ENCODE results near the gene HTD2. TPM values are rescaled to one million over a fixed set of nuclear protein-coding genes. Genes with fewer than 3 reads are reported as not detected.

The HTD2 gene
- polyA plus RNA-seq, 2 of the 4 experiments (the other 2 are of a cell fraction): 4.6 to 8.4 TPM

DNA sequence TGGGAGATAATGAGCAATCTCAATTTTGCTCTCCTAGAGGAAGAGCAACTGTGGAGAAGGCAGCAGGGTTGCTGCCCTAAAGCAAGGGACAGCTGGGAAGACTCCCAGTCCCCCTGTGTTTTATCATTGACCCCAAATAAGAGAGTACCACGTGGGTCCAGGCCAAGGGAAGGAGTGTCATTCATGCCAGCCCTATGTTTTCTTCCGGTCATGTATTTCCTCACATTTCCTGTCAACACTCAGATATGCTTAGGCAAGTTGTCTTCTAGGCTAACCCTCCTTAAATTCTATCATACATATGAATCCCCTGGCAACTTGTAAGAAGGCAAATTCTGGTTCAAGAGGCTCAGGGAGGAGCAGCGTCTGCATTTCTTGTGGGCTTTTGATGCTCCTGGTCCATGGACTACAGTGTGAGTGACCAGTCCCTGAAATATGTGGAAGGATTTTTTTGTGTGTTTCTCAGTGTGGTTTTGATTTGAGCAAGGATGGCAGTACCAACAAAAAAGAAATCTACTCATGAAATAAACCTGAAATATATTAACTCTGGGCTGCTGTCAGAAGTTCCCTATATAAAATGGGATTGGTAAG, 32.2 kb upstream of the HTD2 start (continued):
- TF ChIP-seq RFX5 (IDR thresholded peaks at IDR 0.05): no peak
- TF ChIP-seq NFE2L2 (conservative IDR thresholded peaks at IDR 0.05; ENCODE audit: low read length): no peak
- TF ChIP-seq, protein P1, sequence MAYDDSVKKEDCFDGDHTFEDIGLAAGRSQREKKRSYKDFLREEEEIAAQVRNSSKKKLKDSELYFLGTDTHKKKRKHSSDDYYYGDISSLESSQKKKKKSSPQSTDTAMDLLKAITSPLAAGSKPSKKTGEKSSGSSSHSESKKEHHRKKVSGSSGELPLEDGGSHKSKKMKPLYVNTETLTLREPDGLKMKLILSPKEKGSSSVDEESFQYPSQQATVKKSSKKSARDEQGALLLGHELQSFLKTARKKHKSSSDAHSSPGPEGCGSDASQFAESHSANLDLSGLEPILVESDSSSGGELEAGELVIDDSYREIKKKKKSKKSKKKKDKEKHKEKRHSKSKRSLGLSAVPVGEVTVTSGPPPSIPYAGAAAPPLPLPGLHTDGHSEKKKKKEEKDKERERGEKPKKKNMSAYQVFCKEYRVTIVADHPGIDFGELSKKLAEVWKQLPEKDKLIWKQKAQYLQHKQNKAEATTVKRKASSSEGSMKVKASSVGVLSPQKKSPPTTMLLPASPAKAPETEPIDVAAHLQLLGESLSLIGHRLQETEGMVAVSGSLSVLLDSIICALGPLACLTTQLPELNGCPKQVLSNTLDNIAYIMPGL (CRISPR knock-in tag; IDR thresholded peaks at IDR 0.05; ENCODE audit: borderline replicate concordance): no peak
- no peak for TF ChIP-seq MAFK (IDR thresholded peaks at IDR 0.05; ENCODE audit: partially characterized antibody)
- TF ChIP-seq TFCP2L1 (CRISPR knock-in tag; IDR thresholded peaks at IDR 0.05): no peak
- TF ChIP-seq HEYL (CRISPR knock-in tag; IDR thresholded peaks at IDR 0.05): no peak
- TF ChIP-seq, protein P2, sequence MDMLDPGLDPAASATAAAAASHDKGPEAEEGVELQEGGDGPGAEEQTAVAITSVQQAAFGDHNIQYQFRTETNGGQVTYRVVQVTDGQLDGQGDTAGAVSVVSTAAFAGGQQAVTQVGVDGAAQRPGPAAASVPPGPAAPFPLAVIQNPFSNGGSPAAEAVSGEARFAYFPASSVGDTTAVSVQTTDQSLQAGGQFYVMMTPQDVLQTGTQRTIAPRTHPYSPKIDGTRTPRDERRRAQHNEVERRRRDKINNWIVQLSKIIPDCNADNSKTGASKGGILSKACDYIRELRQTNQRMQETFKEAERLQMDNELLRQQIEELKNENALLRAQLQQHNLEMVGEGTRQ (IDR thresholded peaks at IDR 0.05): no peak

DNA sequence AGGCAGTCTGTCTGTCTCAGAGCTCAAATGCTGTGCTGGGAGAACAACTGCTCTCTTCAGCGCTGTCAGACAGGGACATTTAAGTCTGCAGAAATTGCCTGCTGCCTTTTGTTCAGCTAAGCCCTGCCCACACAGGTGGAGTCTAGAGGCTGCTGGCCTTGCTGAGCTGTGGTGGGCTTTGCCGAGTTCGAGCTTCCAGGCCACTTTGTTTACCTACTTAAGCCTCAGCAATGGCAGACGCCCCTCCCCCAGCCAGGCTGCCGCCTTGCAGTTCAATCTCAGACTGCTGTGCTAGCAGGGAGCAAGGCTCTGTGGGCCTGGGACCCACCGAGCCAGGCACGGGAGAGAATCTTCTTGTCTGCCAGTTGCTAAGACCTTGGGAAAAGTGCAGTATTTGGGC, 25.3 kb upstream of the HTD2 start:
- ATAC-seq (no peak), DNase-seq (ENCODE audit: low read depth in 1 of 2, low spot score in 1 of 2) (no peak), FAIRE-seq (no peak)
- H3K4me2 ChIP-seq: no peak overlapping the region
- WGBS (ENCODE audit: missing lambda C conversion rate): 60% methylated on average over 1 of the region's 7 CpGs
- TF ChIP-seq, protein P3, sequence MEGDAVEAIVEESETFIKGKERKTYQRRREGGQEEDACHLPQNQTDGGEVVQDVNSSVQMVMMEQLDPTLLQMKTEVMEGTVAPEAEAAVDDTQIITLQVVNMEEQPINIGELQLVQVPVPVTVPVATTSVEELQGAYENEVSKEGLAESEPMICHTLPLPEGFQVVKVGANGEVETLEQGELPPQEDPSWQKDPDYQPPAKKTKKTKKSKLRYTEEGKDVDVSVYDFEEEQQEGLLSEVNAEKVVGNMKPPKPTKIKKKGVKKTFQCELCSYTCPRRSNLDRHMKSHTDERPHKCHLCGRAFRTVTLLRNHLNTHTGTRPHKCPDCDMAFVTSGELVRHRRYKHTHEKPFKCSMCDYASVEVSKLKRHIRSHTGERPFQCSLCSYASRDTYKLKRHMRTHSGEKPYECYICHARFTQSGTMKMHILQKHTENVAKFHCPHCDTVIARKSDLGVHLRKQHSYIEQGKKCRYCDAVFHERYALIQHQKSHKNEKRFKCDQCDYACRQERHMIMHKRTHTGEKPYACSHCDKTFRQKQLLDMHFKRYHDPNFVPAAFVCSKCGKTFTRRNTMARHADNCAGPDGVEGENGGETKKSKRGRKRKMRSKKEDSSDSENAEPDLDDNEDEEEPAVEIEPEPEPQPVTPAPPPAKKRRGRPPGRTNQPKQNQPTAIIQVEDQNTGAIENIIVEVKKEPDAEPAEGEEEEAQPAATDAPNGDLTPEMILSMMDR (IDR thresholded peaks at IDR 0.05): no peak
- TF ChIP-seq JUNB (IDR thresholded peaks at IDR 0.05): no peak
- no peaks in the 10 kb centered on the region for H3K4me1 ChIP-seq
- H3K4me3 ChIP-seq: no peak overlapping the region
- ChIA-PET CTCF (interaction anchor here (0.7 to 1.2 kb wide), 4 partner anchors 16 to 104 kb away, joined by 3 to 4 read pairs (median 3); no protein-coding TSS in a partner anchor), POLR2A (no interaction called here)
- H3K27ac ChIP-seq: no peak overlapping the region
- no peaks in the 10 kb centered on the region for H3K9me3 ChIP-seq

DNA sequence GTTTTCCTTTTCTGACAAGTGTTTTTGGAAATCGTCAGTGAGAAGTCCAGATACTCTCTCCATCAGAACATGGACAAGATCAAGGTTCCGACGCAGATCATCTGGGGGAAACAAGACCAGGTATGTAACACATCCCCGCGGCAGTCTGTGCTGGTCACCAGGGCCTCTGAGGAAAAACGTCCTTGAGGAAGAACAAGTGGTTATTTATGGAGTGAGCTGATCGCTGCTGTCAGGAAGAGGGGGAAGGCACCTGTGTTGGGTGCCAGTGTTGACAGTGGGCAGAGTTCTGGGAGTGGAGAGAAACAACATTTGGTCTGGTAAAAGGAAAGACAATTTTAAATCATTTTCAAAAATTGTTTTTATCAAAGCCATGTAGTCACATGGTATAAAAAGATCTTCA, 21.0 kb upstream of the HTD2 start:
- no peaks in the 10 kb centered on the region for H3K9me3 ChIP-seq
- CTCF ChIA-PET: interaction anchor here (1.2 to 1.5 kb wide), 3 partner anchors 14 to 21 kb away, joined by 3 to 6 read pairs (median 4); partner anchors contain the start of genes HTD2 and RPP14
- POLR2A ChIA-PET: no interaction called here
- H3K27ac ChIP-seq: no peak overlapping the region
- DNase-seq (ENCODE audit: low read depth in 1 of 2, low spot score in 1 of 2): no peak
- H3K4me2 ChIP-seq: no peak overlapping the region
- 84% methylated on average over 7 of the region's 7 CpGs for WGBS (ENCODE audit: missing lambda C conversion rate)
- TF ChIP-seq, protein P3 (IDR thresholded peaks at IDR 0.05): no peak
- TF ChIP-seq, protein P4, sequence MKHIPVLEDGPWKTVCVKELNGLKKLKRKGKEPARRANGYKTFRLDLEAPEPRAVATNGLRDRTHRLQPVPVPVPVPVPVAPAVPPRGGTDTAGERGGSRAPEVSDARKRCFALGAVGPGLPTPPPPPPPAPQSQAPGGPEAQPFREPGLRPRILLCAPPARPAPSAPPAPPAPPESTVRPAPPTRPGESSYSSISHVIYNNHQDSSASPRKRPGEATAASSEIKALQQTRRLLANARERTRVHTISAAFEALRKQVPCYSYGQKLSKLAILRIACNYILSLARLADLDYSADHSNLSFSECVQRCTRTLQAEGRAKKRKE (CRISPR knock-in tag; IDR thresholded peaks at IDR 0.05; ENCODE audit: low read depth): no peak
- TF ChIP-seq PHF8 (IDR thresholded peaks at IDR 0.05; ENCODE audit: borderline replicate concordance, low read depth): no peak
- no peak for TF ChIP-seq SMC3 (IDR thresholded peaks at IDR 0.05)
- TF ChIP-seq EHF (CRISPR knock-in tag; IDR thresholded peaks at IDR 0.05): no peak
- TF ChIP-seq, protein P5, sequence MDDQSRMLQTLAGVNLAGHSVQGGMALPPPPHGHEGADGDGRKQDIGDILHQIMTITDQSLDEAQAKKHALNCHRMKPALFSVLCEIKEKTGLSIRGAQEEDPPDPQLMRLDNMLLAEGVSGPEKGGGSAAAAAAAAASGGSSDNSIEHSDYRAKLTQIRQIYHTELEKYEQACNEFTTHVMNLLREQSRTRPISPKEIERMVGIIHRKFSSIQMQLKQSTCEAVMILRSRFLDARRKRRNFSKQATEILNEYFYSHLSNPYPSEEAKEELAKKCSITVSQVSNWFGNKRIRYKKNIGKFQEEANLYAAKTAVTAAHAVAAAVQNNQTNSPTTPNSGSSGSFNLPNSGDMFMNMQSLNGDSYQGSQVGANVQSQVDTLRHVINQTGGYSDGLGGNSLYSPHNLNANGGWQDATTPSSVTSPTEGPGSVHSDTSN (IDR thresholded peaks at IDR 0.05): no peak
- TF ChIP-seq ESRRA (IDR thresholded peaks at IDR 0.05; ENCODE audit: borderline replicate concordance, low read length): no peak
- TF ChIP-seq ZFP36 (IDR thresholded peaks at IDR 0.05; ENCODE audit: borderline replicate concordance, partially characterized antibody): no peak
- TF ChIP-seq RCOR1 (IDR thresholded peaks at IDR 0.05; ENCODE audit: low read depth, low read length): no peak
- no peak for TF ChIP-seq NFE2L2 (conservative IDR thresholded peaks at IDR 0.05; ENCODE audit: low read length)
- TF ChIP-seq TFCP2L1 (CRISPR knock-in tag; IDR thresholded peaks at IDR 0.05): no peak
- TF ChIP-seq, protein P6, sequence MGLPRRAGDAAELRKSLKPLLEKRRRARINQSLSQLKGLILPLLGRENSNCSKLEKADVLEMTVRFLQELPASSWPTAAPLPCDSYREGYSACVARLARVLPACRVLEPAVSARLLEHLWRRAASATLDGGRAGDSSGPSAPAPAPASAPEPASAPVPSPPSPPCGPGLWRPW (IDR thresholded peaks at IDR 0.05): no peak
- TF ChIP-seq RARB (CRISPR knock-in tag; IDR thresholded peaks at IDR 0.05): no peak
- TF ChIP-seq CBX2 (IDR thresholded peaks at IDR 0.05; ENCODE audit: borderline replicate concordance, low read depth): no peak
- TF ChIP-seq KDM1A (IDR thresholded peaks at IDR 0.05; ENCODE audit: low read depth): no peak
- no peak overlapping the region for H3K4me3 ChIP-seq
- ATAC-seq: no peak
- no peaks in the 10 kb centered on the region for H3K4me1 ChIP-seq
- no peak for FAIRE-seq

All from A549 (cell line).